ENCODE measurements around the gene APOL1.

DNA sequence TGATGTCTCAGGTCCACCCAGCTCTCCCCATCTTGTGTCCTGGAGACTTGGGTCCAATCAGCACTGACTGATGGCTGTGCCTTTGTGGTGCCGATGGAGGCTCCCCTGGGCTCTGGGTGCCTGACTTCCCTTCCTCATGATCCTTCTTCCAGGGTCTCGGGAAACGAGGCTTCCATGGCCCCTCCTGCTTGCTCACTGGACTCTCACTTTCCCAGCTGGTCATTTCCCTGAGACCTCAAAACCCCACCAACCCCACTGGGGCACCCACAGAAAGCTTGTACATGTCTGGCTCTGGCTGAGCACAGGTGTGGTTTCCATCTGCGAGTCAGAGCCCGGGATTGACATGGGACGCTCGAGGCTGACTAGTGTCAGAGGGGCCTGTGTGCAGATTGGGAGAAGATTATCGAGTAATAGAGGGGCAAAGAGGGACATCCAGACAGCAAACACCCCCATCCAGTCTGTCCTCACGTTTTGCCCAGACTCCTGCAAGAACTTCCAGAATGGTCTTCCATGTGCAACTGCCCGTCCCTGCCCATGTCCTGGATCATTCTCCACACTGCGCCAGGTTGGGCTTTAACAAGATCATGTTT is 15.1 kb downstream of the APOL1 start:
- TF ChIP-seq, protein P1, sequence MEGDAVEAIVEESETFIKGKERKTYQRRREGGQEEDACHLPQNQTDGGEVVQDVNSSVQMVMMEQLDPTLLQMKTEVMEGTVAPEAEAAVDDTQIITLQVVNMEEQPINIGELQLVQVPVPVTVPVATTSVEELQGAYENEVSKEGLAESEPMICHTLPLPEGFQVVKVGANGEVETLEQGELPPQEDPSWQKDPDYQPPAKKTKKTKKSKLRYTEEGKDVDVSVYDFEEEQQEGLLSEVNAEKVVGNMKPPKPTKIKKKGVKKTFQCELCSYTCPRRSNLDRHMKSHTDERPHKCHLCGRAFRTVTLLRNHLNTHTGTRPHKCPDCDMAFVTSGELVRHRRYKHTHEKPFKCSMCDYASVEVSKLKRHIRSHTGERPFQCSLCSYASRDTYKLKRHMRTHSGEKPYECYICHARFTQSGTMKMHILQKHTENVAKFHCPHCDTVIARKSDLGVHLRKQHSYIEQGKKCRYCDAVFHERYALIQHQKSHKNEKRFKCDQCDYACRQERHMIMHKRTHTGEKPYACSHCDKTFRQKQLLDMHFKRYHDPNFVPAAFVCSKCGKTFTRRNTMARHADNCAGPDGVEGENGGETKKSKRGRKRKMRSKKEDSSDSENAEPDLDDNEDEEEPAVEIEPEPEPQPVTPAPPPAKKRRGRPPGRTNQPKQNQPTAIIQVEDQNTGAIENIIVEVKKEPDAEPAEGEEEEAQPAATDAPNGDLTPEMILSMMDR (IDR thresholded peaks at IDR 0.05 in 4 of 5, conservative IDR thresholded peaks at IDR 0.05 in 1 of 5), result no peak
- no peak for TF ChIP-seq POLR2A (IDR thresholded peaks at IDR 0.05)

Measured in gastrocnemius medialis (tissue), 4 donors.